GM12865 (cell line): ENCODE results near the gene PDCD2L.
"Not testable (repeated sequence)": the region's sequence is repeated elsewhere in the genome, so short reads cannot be mapped to it uniquely, and the experiment has no call there.

ENCODE experiments used
- DNase-seq: peaks from one replicate; pipeline ENCODE4 v3.0.0; 2010; ENCODE audit warnings: low read depth
- H3K4me3 ChIP-seq: 2 replicates; pipeline ENCODE4 v1.5.1; 2011; ENCODE audit warnings: mild to moderate bottlenecking, low read depth, low read length, control low read depth
- CTCF ChIP-seq: IDR thresholded peaks from 2 replicates; pipeline ENCODE4 v1.5.1; 2011; ENCODE audit warnings: low read length, control low read depth, low read depth, inconsistent platforms; ENCODE audit not compliant: insufficient read depth; ENCODE audit errors: missing control alignments

PDCD2L gene

GRCh38 chr19:34386645-34387445, 17.4 kb upstream of the PDCD2L start:
- H3K4me3 ChIP-seq, result no peak overlapping the region
- TF ChIP-seq CTCF, result no peak
- DNase-seq, result no peak

GRCh38 chr19:34387446-34387810, 16.8 kb upstream of the PDCD2L start:
- DNase-seq, result no peak
- TF ChIP-seq CTCF, result no peak
- no peak overlapping the region for H3K4me3 ChIP-seq

DNA sequence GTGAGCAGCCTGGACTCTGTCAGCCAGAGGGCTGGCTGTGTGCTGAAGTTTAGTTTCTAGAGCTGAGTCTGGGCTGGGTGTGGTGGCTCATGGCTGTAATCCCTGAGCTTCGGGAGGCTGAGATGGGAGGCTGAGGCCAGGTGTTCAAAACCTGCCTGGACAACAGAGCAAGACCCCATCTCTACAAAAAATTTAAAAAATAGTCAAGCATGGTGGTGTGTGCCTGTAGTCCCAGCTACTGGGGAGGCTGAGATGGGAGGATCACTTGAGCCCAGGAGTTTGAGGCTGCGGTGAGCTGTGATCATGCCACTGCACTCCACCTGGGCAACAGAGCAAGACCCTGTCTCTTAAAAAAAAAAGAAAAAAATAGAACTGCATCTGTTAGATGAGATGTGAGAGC, 15.5 kb upstream of the PDCD2L start:
- H3K4me3 ChIP-seq, DNase-seq: not testable (repeated sequence)

GRCh38 chr19:34391813-34392212, 12.4 kb upstream of the PDCD2L start:
- no peak overlapping the region for H3K4me3 ChIP-seq
- DNase-seq, result no peak
- TF ChIP-seq CTCF, result no peak

DNA sequence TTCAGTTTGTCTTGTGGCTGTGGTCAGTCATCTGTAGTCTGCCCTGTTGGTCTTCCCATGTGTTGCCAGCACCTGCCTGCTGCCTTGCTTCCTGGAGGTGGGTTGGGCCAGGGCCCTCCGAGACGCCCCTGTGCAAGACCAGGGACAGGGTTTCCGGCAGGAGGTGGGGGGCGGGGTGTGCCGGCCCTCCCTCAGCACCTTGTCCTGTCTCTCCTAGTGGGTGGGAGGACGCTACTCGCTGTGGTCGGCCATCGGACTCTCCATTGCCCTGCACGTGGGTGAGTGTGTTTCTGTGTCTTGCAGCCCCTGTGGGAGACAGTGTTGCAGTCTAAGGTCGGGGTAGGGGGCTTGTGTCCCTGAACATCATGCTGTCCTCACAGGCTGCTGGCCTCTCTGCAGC, 11.2 kb upstream of the PDCD2L start:
- DNase-seq, result no peak
- no peak for TF ChIP-seq CTCF

DNA sequence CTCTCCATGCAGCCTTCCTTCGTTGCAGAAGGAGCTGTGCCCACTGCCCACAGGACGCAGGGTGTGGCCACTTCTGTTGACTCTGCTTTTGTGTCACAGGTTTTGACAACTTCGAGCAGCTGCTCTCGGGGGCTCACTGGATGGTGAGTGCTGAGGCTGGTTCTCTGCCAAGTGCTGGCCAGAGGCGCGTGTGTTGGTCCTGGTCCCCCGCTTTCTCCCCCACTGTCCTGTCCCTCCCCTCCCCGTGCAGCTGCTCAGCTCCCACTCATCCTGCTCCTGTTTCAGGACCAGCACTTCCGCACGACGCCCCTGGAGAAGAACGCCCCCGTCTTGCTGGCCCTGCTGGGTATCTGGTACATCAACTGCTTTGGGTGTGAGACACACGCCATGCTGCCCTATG, 10.6 kb upstream of the PDCD2L start:
- no peak for DNase-seq
- no peak for TF ChIP-seq CTCF
- no peak overlapping the region for H3K4me3 ChIP-seq

More for the DNA sequence above, 11.2 kb upstream of the PDCD2L start:
- H3K4me3 ChIP-seq, result no peak overlapping the region

- no peak for DNase-seq
- H3K4me3 ChIP-seq, result no peak overlapping the region
- no peak for TF ChIP-seq CTCF
Observed at GRCh38 chr19:34397853-34398252, 6.3 kb upstream of the PDCD2L start.
